K562 (cell line): Measurements from ENCODE around the gene CENPA. TPM values are rescaled to one million over a fixed set of nuclear protein-coding genes. Genes with fewer than 3 reads are reported as not detected.

Experiments
- ATAC-seq: fragments of 200-7000 bp; cut with Tn5 transposase; 3 replicates; pipeline ENCODE4 v1.9.1; 2020; ENCODE audit warnings: moderate library complexity
- BruUV-seq: library from RNA; stranded (reverse); fragments of 400-500 nt; replicated peaks from 2 replicates; lab custom pipeline; 2021; lab: Mats Ljungman, UMichigan
- CTCF ChIA-PET: fragments of 300-600 bp; formaldehyde crosslinking; extraction: SDS; loops from one replicate; lab custom pipeline; 2021; ENCODE audit warnings: low intra/inter-chr PET ratio; lab: Yijun Ruan, JAX
- POLR2A ChIA-PET: fragments of 300-600, 350-650 bp; sonication (Branson Sonifier 250); formaldehyde crosslinking; extraction: SDS; loops from one replicate; lab custom pipeline; 2021; ENCODE audit warnings: antibody characterized with exemption, inconsistent platforms; lab: Yijun Ruan, JAX
- DNase-seq, 4 experiments: peaks; one replicate each; pipeline versions ENCODE4 v3.0.0 to v3.0.0-alpha.2; 2011 to 2018; ENCODE audit warnings: low spot score in 3 of 4, mixed read lengths in 3 of 4; ENCODE audit errors: extremely low read depth in 1 of 4
- FAIRE-seq: peaks from 2 replicates; lab custom pipeline; 2011; peaks lifted over from hg19 to GRCh38; lab: Jason Lieb, UNC
- H2AFZ ChIP-seq: 2 replicates; pipeline ENCODE4 v1.6.0; 2011; ENCODE audit warnings: low read depth, low read length, control low read depth, inconsistent platforms
- H3K27ac ChIP-seq: fragments of 200-600 bp; 3 replicates; pipeline ENCODE4 v1.8.0; 2011; ENCODE audit warnings: low read depth, mild to moderate bottlenecking, control low read depth, inconsistent platforms, low read length, moderate library complexity, mixed read lengths; ENCODE audit errors: extremely low read depth
- H3K27me3 ChIP-seq, 2 experiments: fragments of 300-600 bp in 1 of 2; 2 replicates in 1 of 2; 3 replicates in 1 of 2; pipeline versions ENCODE4 v1.6.0 to v1.8.0; 2011; ENCODE audit warnings: inconsistent platforms in 2 of 2, low read length in 2 of 2, mild to moderate bottlenecking in 1 of 2, mixed read lengths in 1 of 2, moderate library complexity in 1 of 2; ENCODE audit not compliant: control insufficient read depth in 2 of 2, insufficient read depth in 2 of 2
- H3K36me3 ChIP-seq: fragments of 300-600 bp; 3 replicates; pipeline ENCODE4 v1.8.0; 2011; ENCODE audit warnings: mild to moderate bottlenecking, low read length, inconsistent platforms; ENCODE audit not compliant: control insufficient read depth, insufficient read depth
- H3K4me1 ChIP-seq, 2 experiments: fragments of 200-600 bp in 1 of 2; replicated peaks in 1 of 2; 2 replicates in 1 of 2; 3 replicates in 1 of 2; pipeline versions ENCODE4 v1.5.1 to v1.8.0; 2011; ENCODE audit warnings: inconsistent platforms in 2 of 2, low read length in 2 of 2, mild to moderate bottlenecking in 1 of 2, mixed read lengths in 1 of 2, moderate library complexity in 1 of 2; ENCODE audit not compliant: control insufficient read depth in 2 of 2, insufficient read depth in 2 of 2
- H3K4me2 ChIP-seq: 2 replicates; pipeline ENCODE4 v1.6.1; 2011; ENCODE audit warnings: low read length, control low read depth, inconsistent platforms, mixed read lengths; ENCODE audit not compliant: insufficient read depth
- H3K4me3 ChIP-seq: fragments of 200-600 bp; sonication (generic), shearing (Covaris generic); 2 replicates; pipeline ENCODE4 v1.5.1; 2016; ENCODE audit warnings: control low read depth, inconsistent platforms
- H3K79me2 ChIP-seq: fragments of 200-600 bp; 3 replicates; pipeline ENCODE4 v1.8.0; 2011; ENCODE audit warnings: low read length, inconsistent platforms; ENCODE audit not compliant: control insufficient read depth, insufficient read depth
- H3K9ac ChIP-seq, 2 experiments: 2 replicates each; pipeline versions ENCODE4 v1.6.0 to v1.6.1; 2011; ENCODE audit warnings: low read depth in 2 of 2, low read length in 2 of 2, control low read depth in 1 of 2, inconsistent platforms in 1 of 2, mild to moderate bottlenecking in 1 of 2, mixed read lengths in 1 of 2; ENCODE audit not compliant: insufficient read depth in 1 of 2
- H3K9me1 ChIP-seq: one replicate; pipeline ENCODE4 v1.6.0; 2011; ENCODE audit warnings: inconsistent platforms, mild to moderate bottlenecking, low read length, moderate library complexity; ENCODE audit not compliant: control insufficient read depth, insufficient read depth
- H3K9me3 ChIP-seq: replicated peaks from 2 replicates; pipeline ENCODE4 v1.5.1; 2011; ENCODE audit warnings: low read depth, low read length, inconsistent platforms; ENCODE audit not compliant: control insufficient read depth, insufficient read depth
- H4K20me1 ChIP-seq: replicated peaks from 2 replicates; pipeline ENCODE4 v1.6.1; 2011; ENCODE audit warnings: low read length, inconsistent platforms, mixed read lengths; ENCODE audit not compliant: control insufficient read depth, insufficient read depth
- BRF1 ChIP-seq: IDR thresholded peaks from 3 replicates; pipeline ENCODE4 v1.6.1; 2011; ENCODE audit warnings: borderline replicate concordance, mild to moderate bottlenecking; ENCODE audit not compliant: insufficient read length; ENCODE audit errors: extremely low read depth
- HMG20A ChIP-seq: fragments of 450-650 bp; formaldehyde crosslinking; conservative IDR thresholded peaks from 2 replicates; pipeline ENCODE4 v1.4.0; 2020; ENCODE audit warnings: mild to moderate bottlenecking, mixed read lengths
- MCM2 ChIP-seq: fragments of 450-650 bp; IDR thresholded peaks from 2 replicates; pipeline ENCODE4 v1.6.1; 2017; ENCODE audit warnings: low read depth, mild to moderate bottlenecking
- ZNF184 ChIP-seq: sonication (generic); formaldehyde crosslinking; IDR thresholded peaks from 2 replicates; pipeline ENCODE4 v1.5.0; 2020; ENCODE audit warnings: missing genetic modification reagents
- WGBS: fragments of 100-300 bp; shearing (Covaris generic); methylation state at CpG from one replicate; pipeline ENCODE4 v1.1.6; 2016; ENCODE audit warnings: low coverage, mixed read lengths; ENCODE audit not compliant: insufficient coverage; ENCODE audit errors: missing lambda C conversion rate; 5-methylcytosine and 5-hydroxymethylcytosine counted together
- in situ Hi-C: fragments of 300-500 bp; cut with MboI; formaldehyde crosslinking; loops from 4 replicates; pipeline ENCODE4 v1.15.0; 2018; ENCODE audit warnings: inconsistent platforms, mixed read lengths
- intact Hi-C: fragments of 100-400 bp; cut with micrococcal nuclease; formaldehyde crosslinking; loops from 2 replicates; pipeline ENCODE4 v1.14.2; 2022
- polyA plus RNA-seq, 8 experiments: library from polyadenylated mRNA; depleted of rRNA in 4 of 8; stranded (reverse) in 5 of 8; unstranded in 3 of 8; fragments of >200 nt; fragmentation: Nextera tagmentation in 2 of 8; fragmentation: Illumina TruSeq in 1 of 8; extraction: Ambion mirVana in 2 of 8; extraction: Trizol in 1 of 8; gene quantifications; 2 replicates each; pipeline versions ENCODE4 v1.2.1 to v1.2.3, GENCODE V29; 2011 to 2014; ENCODE audit warnings: inconsistent platforms in 1 of 8, missing spikeins in 1 of 8
- total RNA-seq, 7 experiments: library from RNA; depleted of rRNA in 6 of 7; stranded (reverse); fragments of >200 nt in 6 of 7; fragmentation: Illumina TruSeq in 2 of 7; extraction: Trizol in 2 of 7; gene quantifications; 2 replicates each; pipeline versions ENCODE4 v1.2.1 to v1.2.3, GENCODE V29; 2011 to 2021; ENCODE audit warnings: low replicate concordance in 1 of 7
- TF ChIP-seq, protein P1 (sequence below): sonication (generic); formaldehyde crosslinking; IDR thresholded peaks from 2 replicates; pipeline ENCODE4 v1.9.0; 2022; ENCODE audit warnings: mild to moderate bottlenecking, missing genetic modification reagents

Gene CENPA
- total and polyA plus RNA-seq, 9 of the 15 experiments (the other 6 are each of a cell fraction or from before 2014, with no cell fraction given) = 11.3 to 61.7 (median 44.7) TPM

GRCh38 chr2:26740890-26741302 is 45.0 kb upstream of the CENPA start (continued):
- TF ChIP-seq MCM2 = no peak
- TF ChIP-seq, protein P1, sequence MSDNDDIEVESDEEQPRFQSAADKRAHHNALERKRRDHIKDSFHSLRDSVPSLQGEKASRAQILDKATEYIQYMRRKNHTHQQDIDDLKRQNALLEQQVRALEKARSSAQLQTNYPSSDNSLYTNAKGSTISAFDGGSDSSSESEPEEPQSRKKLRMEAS (CRISPR knock-in tag) = peak; percentile 51; the same call in 1 of the 2 replicates

DNA sequence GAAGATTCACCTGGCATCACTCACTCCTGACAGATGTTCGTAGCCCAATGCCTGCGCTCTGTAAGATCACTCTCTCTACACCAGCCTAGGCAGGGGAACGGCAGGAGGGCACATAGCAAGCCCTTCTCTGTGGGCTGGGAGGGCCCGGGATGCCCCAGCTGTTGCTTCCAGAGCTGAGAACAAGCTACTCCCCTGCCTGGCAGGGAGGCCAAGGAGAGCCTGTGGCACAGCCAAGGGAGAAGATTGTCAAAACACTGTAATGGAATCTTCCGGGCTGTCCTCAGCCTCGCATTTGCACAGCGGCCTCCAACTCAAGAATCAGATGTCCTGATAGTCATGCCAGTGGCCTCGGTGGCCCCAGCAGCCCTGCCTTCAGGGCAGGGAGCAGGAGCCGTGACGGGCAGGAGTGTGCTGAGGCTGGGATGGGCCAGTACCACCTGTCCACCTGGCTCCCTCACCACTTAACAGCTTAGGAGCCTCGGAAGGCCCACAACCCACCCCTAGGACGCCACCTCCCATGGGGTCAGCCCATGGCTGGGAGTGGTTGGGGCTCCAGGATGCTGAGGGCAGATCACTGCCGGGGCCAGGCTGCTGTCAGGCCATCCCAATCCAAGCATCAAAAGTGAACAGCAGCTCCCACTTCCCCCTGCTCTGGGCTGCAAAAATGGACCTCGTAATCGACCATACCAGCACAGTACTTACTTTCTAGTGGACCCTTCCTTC is 43.6 kb upstream of the CENPA start:
- Histone ChIP-seq H3K79me2 (no peaks in the 10 kb centered on the region), H3K9ac (peak overlapping the region in 1 of 2 experiments; percentile 39; a peak in 1 of 4 replicates), H3K36me3 (no peaks in the 10 kb centered on the region), H3K4me1 (peaks cover 0 to 3% of the 10 kb centered on the region in 2 experiments; a peak in 1 of 5 replicates), H3K27me3 (0 out of 5 replicates have a peak, but pooled peaks cover 0 to 5% of the 10 kb centered on the region in 2 experiments), H3K9me3 (no peaks in the 10 kb centered on the region), H3K4me2 (no peak overlapping the region), H4K20me1 (no peaks in the 10 kb centered on the region), H3K4me3 (no peak overlapping the region), H3K9me1 (no peaks in the 10 kb centered on the region), H2AFZ (no peak overlapping the region), H3K27ac (no peak overlapping the region)
- CTCF ChIA-PET = no interaction called here
- POLR2A ChIA-PET = no interaction called here
- DNase-seq = no peak
- no TSS peak for BruUV-seq
- no peak for FAIRE-seq
- intact Hi-C loops (loop anchor here (5.0 to 10.0 kb wide), 2 partner anchors 60 to 237 kb away; no protein-coding TSS in a partner anchor), in situ Hi-C loops (loop anchor here (5.0 kb wide), 1 partner anchor 140 kb away; no protein-coding TSS in a partner anchor)
- no peak for TF ChIP-seq ZNF184 (CRISPR knock-in tag)
- TF ChIP-seq BRF1 = no peak
- no peak for TF ChIP-seq HMG20A (CRISPR knock-in tag)
- no peak for ATAC-seq
- 31% methylated on average over 15 of the region's 15 CpGs for WGBS
